ENCODE data around the gene SGMS1. TPM values are rescaled to one million over a fixed set of nuclear protein-coding genes. Genes with fewer than 3 reads are reported as not detected.

SGMS1 gene
- total RNA-seq, 1 donor from 2014 or later: 20.8 TPM

- no peak for ATAC-seq
Measured at GRCh38 chr10:50326172-50326555, 297.6 kb downstream of the SGMS1 start.

DNA sequence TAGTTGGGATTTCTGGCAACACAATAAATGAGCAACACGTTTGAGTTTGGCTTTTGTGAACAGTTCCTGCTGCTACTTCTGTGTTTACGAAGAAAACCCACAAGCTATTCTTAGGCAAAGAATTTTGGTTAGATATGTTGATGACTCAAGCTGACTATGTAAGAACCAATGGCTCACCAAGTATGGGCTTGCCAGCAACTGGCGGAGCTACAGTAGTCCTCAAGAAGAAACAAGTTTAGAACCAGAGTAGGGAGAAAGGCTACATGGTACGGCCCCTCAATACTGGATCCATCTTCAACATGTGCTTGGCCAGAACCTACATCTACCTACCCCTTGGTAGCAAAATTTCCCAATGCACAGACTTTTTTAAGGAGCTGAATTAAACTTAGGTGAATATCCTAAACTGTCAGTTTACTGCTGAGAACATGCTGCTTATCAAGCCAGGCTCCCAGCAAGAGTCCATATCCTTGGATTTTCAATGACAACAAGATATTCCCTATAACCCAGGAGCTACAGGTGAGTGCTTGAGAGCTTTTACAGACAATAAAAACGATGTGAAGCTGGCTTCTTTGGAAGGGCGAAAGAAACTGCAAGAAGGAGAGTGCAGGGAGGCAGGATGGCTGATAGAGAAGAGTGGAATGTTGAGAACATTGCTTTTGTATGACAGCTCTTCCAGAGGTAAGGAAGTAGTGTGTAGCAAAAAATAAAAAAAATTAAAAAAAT, 298.1 kb downstream of the SGMS1 start:
- ATAC-seq: peak; percentile 95

DNA sequence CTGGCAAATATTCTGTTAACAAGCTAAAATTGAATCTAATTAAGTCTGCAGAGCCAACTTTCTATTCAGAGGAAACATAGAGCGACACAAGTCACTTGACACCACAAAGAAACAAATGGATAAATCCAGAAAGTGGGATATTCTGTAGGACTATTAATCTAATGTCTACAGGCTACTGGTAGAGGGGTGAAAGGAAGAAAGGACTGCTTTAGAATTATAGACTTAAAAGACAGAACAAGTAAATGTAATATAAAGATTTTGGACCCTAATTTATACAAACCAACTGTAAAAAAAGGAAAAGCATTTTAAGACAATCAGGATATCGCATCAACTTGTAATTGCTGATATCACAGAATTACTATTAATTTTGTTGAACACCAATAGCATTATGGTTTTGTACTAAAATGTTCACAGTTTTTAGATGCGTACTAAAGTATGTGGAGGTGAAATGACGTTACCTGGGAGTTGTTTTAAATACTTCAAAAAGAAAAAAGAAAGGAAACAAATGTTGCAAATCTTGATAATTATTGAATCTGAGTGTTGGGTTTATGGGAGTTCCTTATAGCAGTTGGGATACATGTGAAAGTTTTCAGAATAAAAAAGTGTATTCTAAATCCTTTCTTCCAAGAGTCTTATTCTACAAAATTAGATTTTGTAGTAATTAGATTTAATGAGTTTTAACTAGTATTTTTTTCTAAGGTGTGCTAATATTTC, 298.9 kb downstream of the SGMS1 start:
- no peak for ATAC-seq

DNA sequence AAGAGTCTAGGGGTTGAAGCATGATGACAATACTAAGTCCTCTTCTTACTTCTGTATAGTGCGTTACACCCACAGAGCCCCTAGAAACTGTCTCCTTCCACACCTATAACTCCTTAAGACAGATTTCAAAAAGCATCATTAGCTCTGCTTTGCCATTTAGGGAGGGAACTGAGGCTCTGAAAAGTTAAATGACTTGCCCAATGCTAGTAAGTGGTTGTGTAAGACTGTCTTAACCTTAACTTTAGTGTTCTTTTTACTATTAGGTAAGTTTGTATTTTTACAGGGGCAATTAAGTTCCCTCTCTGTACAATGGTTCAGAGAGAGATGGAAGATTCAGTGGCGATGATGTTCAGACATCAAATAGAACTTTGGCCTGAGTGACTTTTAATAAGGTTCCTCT, 299.7 kb downstream of the SGMS1 start:
- no peak for ATAC-seq

GRCh38 chr10:50322077-50322476, 301.7 kb downstream of the SGMS1 start:
- ATAC-seq: peak; percentile 65

DNA sequence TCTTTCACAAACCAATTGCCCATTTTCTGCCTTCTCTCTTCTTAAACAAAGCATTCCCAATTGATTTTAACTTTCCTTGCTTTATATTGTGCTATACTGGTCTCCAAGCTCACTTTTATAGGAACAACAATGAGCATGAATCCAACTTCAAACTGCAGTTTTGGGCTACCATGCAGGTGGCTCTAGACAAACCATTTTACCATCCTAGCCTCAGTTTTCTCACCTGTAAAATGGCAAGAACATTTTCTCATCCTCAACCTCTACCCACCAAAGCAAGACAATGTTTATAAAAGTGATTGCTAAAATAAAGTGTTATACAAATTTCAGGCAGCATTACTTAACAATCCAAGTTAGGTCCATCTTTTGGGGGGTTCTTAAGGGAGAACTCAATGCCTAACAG, 305.6 kb downstream of the SGMS1 start:
- no peak for ATAC-seq

DNA sequence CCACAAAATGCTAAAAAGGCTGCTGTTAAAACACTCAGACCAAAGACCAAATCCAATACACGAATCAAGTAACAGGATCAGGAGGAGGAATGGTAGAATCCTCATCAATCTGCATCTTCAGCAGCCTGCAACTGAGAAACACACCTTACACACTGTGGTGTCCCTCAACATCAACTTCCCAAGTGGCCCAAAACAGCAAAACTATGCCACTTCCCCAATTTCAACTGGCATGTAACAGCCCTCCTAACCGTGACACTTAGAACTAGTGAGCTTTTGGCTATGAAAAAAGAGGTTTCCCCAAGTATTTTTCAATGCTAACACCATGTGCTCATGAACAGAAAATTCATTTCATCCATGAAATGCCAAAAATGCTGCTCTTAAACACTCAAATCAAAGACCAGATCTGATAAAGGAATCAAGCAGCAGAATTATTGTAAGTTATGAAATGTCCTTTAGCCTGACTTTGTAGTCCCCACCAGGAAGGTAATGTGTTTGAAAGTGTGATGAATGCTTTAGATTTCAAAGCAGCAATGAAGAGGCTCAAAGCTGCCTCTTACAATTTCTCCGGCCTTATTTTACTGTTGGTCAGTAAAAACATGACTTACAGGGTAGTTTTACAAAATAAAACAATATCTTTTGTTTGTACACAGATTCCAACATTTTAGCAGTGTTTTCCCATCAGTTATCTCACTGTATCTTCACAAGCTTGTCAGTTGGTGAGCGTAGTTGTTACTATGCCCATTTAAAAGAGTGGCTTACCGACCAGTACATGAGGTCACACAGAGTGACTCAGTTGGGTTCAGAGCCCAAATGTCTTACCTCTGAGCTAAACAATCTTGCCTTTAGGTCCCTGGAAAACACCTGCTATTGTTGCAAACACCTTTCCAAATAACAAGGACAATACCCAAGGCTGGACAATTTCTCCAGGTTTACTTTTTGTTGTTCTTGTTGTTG, 306.8 kb downstream of the SGMS1 start:
- no peak for ATAC-seq

GRCh38 chr10:50316174-50316573, 307.6 kb downstream of the SGMS1 start:
- no peak for ATAC-seq

- ATAC-seq: no peak
Measured at GRCh38 chr10:50315424-50315823, 308.3 kb downstream of the SGMS1 start.

GRCh38 chr10:50314169-50315071, 309.3 kb downstream of the SGMS1 start:
- no peak for ATAC-seq

- ATAC-seq: peak; percentile 81
Measured at GRCh38 chr10:50312464-50313437, 311.0 kb downstream of the SGMS1 start.

- peak; percentile 72 for ATAC-seq
Measured at GRCh38 chr10:50310560-50311174, 313.1 kb downstream of the SGMS1 start.

- no peak for ATAC-seq
Measured at GRCh38 chr10:50309342-50309741, 314.4 kb downstream of the SGMS1 start.

DNA sequence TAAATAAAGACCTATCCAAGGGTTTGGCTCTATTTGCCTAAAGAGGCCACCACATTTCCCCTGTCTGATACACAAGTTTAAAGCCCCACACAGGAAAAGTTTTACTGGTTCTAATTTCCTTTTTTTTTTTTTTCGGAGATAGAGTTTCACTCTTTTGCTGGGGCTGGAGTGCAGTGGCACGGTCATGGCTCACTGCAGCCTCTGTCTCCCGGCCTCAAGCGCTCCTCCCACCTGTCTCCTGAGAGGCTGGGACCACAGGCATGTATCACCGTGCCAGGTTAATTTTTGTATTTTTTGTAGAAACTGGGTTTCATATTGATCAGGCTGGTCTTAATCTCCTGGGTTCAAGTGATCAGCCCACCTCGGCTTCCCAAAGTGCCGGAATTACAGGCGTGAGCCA, 319.1 kb downstream of the SGMS1 start:
- ATAC-seq: no peak

DNA sequence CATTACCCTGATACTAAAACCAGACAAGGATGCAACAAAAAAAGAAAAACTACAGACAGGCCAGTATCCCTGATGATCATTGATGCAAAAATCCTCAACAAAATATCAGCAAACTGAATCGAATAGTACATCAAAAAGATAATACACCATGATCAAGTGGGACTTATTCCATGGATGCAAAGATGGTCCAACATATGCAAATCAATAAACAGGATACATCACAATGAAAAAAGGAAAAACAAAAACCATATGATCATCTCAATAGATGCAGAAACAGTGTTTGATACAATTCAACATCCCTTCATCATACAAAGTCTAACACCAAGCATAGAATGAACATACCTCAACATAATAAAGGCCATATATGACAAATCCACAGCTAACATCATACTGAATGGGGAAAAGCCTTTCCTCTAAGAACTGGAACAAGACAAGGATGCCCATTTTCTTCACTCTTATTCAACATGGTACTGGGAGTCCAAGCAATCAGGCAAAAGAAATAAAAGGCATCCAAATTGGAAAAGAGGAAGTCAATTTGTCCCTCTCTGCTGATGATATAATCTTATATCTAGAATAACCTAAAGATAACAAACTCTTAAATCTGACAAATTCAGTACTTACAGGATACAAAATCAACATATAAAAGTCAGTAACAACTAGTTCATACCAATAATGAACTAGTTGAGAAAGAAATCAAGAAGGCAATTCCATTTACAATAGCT, 323.6 kb downstream of the SGMS1 start:
- ATAC-seq: no peak

DNA sequence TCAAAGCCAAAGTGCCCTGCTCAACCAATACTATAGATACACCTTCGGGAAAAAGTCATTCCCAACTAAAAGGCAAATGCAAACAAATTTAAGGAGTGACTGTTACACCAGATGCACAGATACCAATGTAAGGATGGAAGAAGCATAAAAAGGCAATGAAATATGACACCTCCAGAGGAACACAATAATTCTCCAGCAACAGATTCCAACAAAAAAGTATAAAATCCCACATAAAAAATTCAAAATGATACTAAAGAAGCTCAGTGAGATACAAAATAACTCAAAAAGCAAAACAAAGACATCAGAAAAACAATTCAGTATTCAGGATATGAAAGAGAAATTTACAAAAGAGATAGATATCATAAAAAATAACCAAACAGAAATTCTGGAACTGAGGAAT, 328.4 kb downstream of the SGMS1 start:
- no peak for ATAC-seq

DNA sequence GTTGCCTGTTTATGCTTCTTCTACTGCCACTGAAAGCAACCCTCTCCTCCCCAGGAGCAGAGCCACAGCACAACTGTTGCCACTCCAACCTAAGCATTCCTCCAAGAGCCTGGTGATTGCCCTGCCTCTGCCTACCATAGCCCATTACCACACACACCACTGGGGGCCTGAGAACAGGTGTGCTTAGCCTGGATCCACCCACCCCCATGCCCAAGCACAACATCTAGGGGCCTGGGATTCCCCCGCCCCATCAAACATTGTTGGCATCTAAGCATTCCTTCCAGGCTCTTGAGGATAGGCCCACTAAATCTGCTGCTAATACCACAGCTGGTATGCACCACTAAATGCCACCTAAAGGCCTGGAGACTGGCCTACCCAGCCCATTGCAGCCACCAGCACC, 329.2 kb downstream of the SGMS1 start:
- peak; percentile 11 for ATAC-seq

GRCh38 chr10:50293513-50294313, 330.0 kb downstream of the SGMS1 start:
- ATAC-seq: no peak

Measured in esophagus mucosa (tissue), 1 donor.